Midbrain (tissue), 1 donor: Measurements from ENCODE around the gene MTCL1.

ENCODE experiments used
- DNase-seq: peaks from one replicate; lab custom pipeline; 2025; lab: John Stamatoyannopoulos, UW

Gene MTCL1

GRCh38 chr18:8713691-8714090 is 8.3 kb downstream of the MTCL1 start:
- no peak for DNase-seq

DNA sequence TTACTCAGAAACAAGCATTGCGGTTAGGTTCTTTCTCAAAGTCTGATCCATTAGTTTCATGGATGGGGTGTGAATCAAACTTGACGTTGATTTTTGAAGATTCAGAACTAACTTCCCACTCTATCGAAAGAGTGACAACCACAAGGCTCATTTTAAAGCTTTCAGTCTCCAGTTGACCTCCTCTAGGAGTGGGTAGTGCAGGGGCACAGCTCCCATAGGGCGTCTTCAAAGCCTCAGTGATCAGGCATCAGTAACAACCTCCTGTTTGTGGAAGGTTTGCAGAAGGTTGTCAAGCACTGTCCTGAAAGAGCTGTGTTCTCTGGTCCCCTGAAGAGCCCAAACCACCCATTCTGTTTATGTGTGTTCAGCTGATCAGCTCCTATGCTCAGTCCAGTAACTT is 10.2 kb downstream of the MTCL1 start:
- no peak for DNase-seq

DNA sequence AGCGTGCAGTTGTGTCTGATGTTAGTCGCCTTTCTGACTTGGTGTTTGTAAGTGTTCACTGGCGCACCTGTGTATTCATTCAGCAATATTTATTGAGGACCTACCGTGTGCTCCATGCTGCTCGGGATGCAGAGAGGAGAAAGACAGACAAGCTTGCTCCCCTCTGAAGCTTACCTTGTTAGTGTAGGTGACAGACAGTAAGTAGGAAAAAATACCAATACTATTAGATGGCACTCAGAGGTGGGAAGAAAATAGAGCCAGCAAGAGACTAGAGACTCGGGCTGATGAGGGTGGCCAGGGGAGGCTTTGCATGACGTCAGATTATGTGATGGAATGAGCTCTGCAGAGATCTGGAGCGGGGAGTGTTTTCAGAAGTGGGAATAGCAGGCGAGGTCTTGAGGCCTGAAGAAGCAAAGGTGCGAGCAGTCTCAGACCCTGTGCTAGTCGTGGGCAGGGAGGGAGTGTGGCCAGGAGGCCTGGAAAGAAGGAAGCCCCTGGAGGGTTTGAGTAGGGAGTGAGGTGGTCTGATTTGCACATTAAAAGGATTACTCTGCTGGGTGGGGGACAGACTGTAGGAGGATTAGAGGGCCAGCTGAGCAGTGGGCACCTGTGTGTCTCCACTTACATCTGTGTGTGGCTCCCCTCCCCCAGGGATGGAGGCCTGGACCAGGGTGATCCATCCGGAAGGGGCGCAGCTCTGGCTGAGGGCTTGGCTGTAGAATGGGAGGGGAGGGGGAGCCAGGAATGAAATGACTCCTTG is 11.8 kb downstream of the MTCL1 start:
- no peak for DNase-seq

- no peak for DNase-seq
Observed at GRCh38 chr18:8718401-8718913, 13.1 kb downstream of the MTCL1 start.

DNA sequence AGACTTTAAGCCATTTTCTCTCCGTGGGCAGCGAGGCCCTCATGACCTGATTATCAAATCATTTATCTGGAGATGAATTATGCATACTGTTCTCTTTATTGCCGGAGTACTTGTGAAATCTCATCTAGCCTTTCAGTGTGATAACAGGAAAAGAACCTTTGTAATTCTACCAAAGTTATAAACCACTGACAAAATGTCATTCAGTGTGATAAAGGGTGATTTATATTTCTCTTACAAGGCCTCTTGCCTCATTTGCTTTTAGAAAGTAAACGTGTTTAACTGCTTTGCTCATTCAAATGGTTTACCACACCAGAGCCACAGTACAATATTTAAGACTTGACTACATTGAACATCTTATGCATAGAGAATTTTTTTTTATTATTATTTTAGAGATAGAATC is 13.8 kb downstream of the MTCL1 start:
- DNase-seq: no peak

GRCh38 chr18:8720141-8720540 is 14.8 kb downstream of the MTCL1 start:
- no peak for DNase-seq

DNA sequence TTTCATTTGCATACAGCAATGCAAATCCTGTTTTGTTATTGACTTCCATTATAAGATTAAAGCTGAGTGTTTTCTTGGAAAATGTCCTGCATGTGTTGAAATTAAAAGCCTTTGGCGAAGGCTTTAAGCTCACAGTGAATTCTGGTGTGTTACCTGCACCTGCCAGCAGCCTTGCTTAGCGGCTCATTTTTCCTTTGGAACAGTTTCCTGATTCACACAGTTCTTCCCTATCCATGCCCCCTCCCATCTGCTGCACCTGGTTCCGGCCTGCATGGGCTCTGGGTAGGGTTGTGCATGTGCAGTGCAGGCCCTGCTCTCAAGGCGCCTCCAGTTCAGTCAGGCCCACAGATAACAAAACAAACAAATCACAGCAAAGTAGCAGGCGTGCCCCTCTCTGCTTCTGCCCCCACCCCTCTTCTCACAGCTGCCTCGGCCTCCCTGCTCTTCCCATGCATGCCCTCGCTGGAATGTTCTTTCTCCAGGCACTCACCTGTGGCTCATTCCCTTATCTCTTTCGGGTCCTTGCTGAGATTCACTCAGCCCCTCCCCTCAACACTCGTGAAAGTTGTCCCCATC is 15.8 kb downstream of the MTCL1 start:
- no peak for DNase-seq

DNA sequence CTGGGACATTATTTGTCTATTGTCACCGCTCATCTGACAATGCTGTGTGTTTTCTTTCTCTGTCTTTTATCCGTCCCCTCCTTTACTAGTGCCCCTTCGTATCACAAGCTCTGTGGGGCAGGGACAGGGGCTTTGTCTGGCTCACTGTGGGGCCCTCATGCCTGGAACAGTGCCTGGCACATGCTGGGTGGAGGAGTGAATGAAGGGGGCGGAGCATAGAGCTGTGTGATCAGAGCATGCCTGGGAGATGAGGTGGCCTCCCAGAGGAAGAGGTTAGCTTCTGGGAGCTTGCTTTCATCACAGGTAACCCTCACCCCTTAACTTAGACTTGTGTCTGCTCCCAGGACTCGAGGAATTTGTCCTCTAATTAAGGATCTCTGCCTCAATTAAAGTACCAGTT is 16.4 kb downstream of the MTCL1 start:
- DNase-seq: no peak

- DNase-seq: no peak
Observed at GRCh38 chr18:8722946-8723820, 17.8 kb downstream of the MTCL1 start.

- no peak for DNase-seq
Observed at GRCh38 chr18:8724452-8724851, 19.1 kb downstream of the MTCL1 start.

- no peak for DNase-seq
Observed at GRCh38 chr18:8726281-8726680, 20.9 kb downstream of the MTCL1 start.

DNA sequence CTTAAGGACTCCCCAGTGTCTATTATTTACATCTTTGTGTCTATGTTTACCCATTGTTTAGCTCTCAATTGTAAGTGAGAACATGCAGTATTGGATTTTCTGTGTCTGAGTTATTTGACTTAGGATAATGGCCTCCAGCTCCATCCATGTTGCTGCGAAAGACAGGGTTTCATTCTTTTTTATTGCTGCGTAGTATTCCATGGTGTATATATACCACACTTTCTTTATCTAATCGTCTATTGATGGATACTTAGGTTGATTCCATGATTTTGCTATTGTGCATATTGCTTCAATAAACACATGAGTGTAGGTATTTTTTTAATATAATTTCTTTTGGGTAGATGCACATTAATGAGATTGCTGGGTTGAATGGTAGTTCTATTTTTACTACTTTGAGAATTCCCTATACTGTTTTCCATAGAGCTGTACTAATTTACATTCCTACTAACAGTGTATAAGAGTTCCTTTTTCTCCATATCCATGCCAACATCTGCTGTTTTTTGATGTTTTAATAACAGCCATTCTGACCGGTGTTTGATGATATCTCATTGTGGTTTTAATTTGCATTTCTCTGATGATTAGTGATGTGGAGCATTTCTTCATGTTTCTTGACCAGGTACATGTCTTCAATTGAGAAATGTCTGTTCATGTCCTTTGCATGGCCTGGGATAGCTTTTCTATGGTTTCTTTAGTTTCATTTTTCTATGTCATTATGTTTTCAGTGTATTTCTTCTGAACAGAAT is 21.8 kb downstream of the MTCL1 start:
- no peak for DNase-seq

DNA sequence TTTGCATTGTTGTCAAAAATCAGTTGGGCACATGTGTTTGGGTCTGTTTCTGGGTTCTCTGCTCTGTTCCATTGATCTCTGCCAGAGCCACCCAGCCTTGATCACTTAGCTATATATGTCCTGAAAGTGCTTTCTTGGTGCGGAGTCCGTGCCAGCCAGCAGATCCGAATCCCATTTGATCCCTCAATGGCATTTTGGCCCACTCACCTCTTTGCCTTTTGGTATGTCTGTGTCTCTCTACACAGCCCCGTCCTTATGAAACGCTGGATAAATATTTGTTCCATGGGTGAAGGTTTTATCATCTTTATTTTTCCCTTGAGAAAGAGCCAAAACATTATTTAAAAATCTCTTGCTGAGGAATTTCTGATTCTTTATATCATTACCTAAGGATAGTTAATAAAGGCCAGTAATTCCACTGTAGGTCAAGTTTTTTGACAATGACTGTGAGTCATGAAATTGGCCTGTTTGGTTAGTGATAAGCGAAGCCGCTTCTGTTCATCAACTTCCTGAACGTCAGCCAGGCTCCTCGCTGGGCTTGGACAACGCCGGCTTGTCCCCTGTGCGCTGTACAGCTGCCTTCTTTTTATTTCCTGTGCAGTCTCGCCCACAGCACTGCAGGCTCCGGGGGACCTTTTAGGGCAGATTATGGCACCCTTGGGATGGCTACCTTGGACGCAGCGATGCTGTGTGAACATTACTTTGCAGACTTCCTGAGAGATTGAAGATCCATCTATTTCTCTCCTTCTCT is 24.9 kb downstream of the MTCL1 start:
- no peak for DNase-seq

DNA sequence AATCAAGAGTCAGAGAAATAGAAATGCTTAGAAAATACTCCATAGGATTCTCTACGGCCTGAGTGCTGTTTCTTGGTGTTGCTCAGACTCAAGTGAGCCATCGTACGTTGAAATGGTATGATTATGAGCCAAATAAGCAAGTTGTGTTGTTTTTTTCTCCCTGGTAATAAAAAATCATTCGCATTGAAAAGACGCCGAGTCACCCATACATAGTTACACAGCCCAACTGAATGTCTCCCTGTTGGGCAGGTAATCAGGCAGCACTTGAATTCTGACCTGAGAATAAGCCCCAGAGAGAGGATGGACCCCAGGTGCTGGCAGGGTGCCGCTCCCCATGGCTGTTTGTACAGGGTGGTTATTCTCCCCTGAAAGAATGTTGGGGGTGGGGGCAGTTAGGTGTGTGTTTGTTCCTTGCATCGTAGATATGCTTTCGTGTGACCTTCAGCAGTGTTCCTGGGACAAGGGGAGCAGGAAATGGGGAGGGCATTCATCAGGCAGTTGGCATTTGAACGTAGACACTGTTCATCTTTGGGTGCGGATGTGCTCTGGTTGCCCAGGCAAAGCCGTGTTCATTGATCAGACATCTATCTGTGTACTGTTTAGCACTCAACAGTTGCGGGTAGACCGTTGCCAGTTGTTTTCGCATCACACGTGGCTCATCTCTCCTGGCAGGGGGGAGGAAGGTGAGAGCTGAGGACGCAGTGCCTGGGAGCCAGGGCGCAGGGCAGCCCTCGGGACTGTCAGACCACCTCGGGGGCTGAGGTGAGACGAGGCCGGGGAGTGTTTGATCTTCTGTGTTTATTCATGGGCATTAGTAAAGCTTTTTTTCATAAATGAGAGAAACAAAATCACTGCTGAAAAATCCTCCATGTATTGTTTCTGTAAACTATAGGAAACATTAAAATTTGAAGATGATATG is 27.3 kb downstream of the MTCL1 start:
- no peak for DNase-seq

DNA sequence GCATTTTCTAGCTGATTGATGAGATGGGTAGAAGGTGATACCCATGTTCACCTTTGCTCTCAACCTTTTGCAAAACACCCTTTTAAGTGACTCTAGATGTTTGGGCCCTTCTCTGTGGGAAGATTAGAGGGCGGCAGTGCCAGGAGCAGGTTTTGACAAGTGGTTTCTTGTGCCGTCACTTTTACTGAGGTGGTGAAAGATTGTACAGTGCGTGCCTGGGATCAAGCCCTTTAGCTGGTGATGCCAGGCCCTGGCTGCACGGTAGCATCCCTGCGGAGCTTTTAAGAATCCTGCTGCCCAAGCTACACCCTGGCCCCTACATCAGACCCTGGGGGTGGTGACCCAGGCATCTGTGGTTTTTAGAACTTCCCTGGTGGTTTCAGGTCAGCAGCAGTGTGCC is 29.1 kb downstream of the MTCL1 start:
- DNase-seq: no peak

DNA sequence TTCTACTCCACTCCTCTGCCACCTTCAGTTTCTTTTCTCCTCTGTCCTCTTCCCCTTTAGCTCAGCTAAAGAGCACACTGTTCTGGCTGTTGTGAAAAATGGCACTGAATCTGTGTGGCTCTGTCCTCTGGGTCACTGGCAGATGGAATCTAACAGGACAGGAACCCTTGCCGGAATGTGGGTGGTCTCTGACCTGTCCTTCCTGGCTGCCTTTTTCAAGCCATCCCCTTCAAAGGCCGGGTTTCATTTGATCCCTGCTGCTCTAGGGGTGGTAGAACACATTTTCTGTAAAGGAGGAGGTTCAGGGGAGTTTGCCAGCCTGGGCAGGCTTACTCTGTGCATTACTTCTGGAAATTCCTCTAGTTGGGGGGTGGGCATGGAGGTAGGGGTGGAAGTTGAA is 29.9 kb downstream of the MTCL1 start:
- DNase-seq: no peak

GRCh38 chr18:8741117-8741516 is 35.8 kb downstream of the MTCL1 start:
- DNase-seq: no peak

- DNase-seq: no peak
Observed at GRCh38 chr18:8741532-8741931, 36.2 kb downstream of the MTCL1 start.

GRCh38 chr18:8742387-8743361 is 37.3 kb downstream of the MTCL1 start:
- no peak for DNase-seq
